ENCODE measurements around the gene FAM120B. TPM values are rescaled to one million over a fixed set of nuclear protein-coding genes. Genes with fewer than 3 reads are reported as not detected.

Gene FAM120B
- total RNA-seq, 1 experiment from 2014 or later, result 25.2 TPM

- no peak for DNase-seq (ENCODE audit: low read depth, low spot score)
- CTCF ChIA-PET, result no interaction called here
- RAD21 ChIA-PET (ENCODE audit: low non-redundant PET in 1 of 2, low total read pairs in 2 of 2, uncharacterized antibody in 2 of 2, unreplicated experiment in 2 of 2), result no interaction called here
- H3K4me3 ChIP-seq (replicated peaks in 1 of 2; ENCODE audit: low read depth in 1 of 2, low read length in 2 of 2), result no peak overlapping the region
- H3K36me3 ChIP-seq (ENCODE audit: control insufficient read depth in 1 of 2, insufficient read depth in 2 of 2, low read length in 2 of 2), result peaks cover 0 to 4% of the 10 kb centered on the region in 2 experiments; a peak in 1 of 4 replicates
- H3K9me2 ChIP-seq (ENCODE audit: insufficient read depth), result no peaks in the 10 kb centered on the region
- POLR2A ChIA-PET, result no interaction called here
- no TSS peak for BruUV-seq (replicated peaks)
- no peaks in the 10 kb centered on the region for H4K20me1 ChIP-seq (ENCODE audit: insufficient read depth)
- H3K27me3 ChIP-seq (ENCODE audit: insufficient read depth, low read length), result no peaks in the 10 kb centered on the region
- no peaks in the 10 kb centered on the region for H3K79me2 ChIP-seq (ENCODE audit: insufficient read depth, low read length)
- intact Hi-C loops (cut with micrococcal nuclease), result no loop called here
- ATAC-seq, result no peak
- no peak overlapping the region for H2AFZ ChIP-seq (ENCODE audit: low read depth, low read length, poor library complexity, severe bottlenecking)
- TF ChIP-seq EZH2 (IDR thresholded peaks at IDR 0.05), result no peak
- no peak for TF ChIP-seq ZBTB33 (IDR thresholded peaks at IDR 0.05; ENCODE audit: extremely low read depth, insufficient replicate concordance, low read length)
- TF ChIP-seq TCF7L2 (IDR thresholded peaks at IDR 0.05; ENCODE audit: borderline replicate concordance, extremely low read depth, insufficient read depth, insufficient read length), result no peak
- no peak for TF ChIP-seq SIN3A (IDR thresholded peaks at IDR 0.05; ENCODE audit: low read depth)
- TF ChIP-seq CTCF (IDR thresholded peaks at IDR 0.05 in 2 of 3, conservative IDR thresholded peaks at IDR 0.05 in 1 of 3; ENCODE audit: borderline replicate concordance in 1 of 3, insufficient read depth in 1 of 3, low read depth in 2 of 3, low read length in 2 of 3), result no peak
- TF ChIP-seq MAX (IDR thresholded peaks at IDR 0.05), result no peak
- no peak overlapping the region for H3K4me2 ChIP-seq (ENCODE audit: low read length)
- no peaks in the 10 kb centered on the region for H3K9me3 ChIP-seq (ENCODE audit: control insufficient read depth in 1 of 2, insufficient read depth in 1 of 2, low read depth in 1 of 2, low read length in 2 of 2)
- no peak overlapping the region for H3K27ac ChIP-seq (ENCODE audit: low read depth, low read length)
- no peak overlapping the region for H3K9ac ChIP-seq (ENCODE audit: low read length)
- peaks cover 0 to 9% of the 10 kb centered on the region in 2 experiments; a peak in 2 of 4 replicates for H3K4me1 ChIP-seq (ENCODE audit: control insufficient read depth in 1 of 2, insufficient read depth in 2 of 2, low read length in 2 of 2)
These were observed 64.5 kb downstream of the FAM120B start for GRCh38 chr6:170371080-170371479.

Measured in HCT116 (cell line).